ENCODE data around the gene ASB13. TPM values are rescaled to one million over a fixed set of nuclear protein-coding genes. Genes with fewer than 3 reads are reported as not detected.

The ASB13 gene
- total RNA-seq, 1 experiment from 2014 or later = 13.8 TPM

- Histone ChIP-seq H2BK20ac (ENCODE audit: low read depth, low read length, poor library complexity, severe bottlenecking) (no peak overlapping the region), H3K14ac (ENCODE audit: insufficient read depth, low read length) (no peak overlapping the region)
These were observed 52.8 kb downstream of the ASB13 start for GRCh38 chr10:5613481-5614154.

More at GRCh38 chr10:5613481-5614154, 52.8 kb downstream of the ASB13 start:
- H2BK15ac ChIP-seq (ENCODE audit: low read depth, low read length) = no peak overlapping the region
- H3K27ac ChIP-seq (ENCODE audit: insufficient read length, low read depth, low read length) = no peak overlapping the region
- peaks cover under 1 to 2% of the 10 kb centered on the region in 2 experiments; a peak in 3 of 4 replicates for H3K4me1 Mint-ChIP-seq
- no peak overlapping the region for H3K23ac ChIP-seq (ENCODE audit: insufficient read length, low read depth, low read length)
- H3K23me2 ChIP-seq (ENCODE audit: insufficient read length, low read depth, low read length, poor library complexity, severe bottlenecking) = no peaks in the 10 kb centered on the region
- H4K91ac ChIP-seq (ENCODE audit: insufficient read length, low read depth, low read length) = no peak overlapping the region
- H3K27ac Mint-ChIP-seq = peak overlapping the region in 1 of 3 experiments; percentile 79; a peak in 1 of 7 replicates
- no peak overlapping the region for H2BK5ac ChIP-seq (ENCODE audit: insufficient read length, low read length)
- H3K9ac ChIP-seq (ENCODE audit: extremely low read depth, insufficient read length, low read length) = no peak overlapping the region
- no peak overlapping the region for H3T11ph ChIP-seq (ENCODE audit: low read length)
- no peaks in the 10 kb centered on the region for H3K79me2 ChIP-seq (ENCODE audit: insufficient read depth, low read length)
- no peaks in the 10 kb centered on the region for H3K9me3 ChIP-seq (ENCODE audit: control insufficient read depth, low read depth, low read length)
- H3K4ac ChIP-seq (ENCODE audit: low read depth, low read length) = no peak overlapping the region
- no peak overlapping the region for H4K5ac ChIP-seq (ENCODE audit: insufficient read length, low read depth, low read length)
- H3K4me3 Mint-ChIP-seq = no peak overlapping the region
- no peak for DNase-seq
- no peaks in the 10 kb centered on the region for H3K9me3 Mint-ChIP-seq
- no peak overlapping the region for H2AK5ac ChIP-seq (ENCODE audit: insufficient read length, low read length)
- H2BK12ac ChIP-seq (ENCODE audit: insufficient read length, low read depth, low read length) = no peak overlapping the region
- no peak overlapping the region for H2AFZ ChIP-seq (ENCODE audit: low read length)
- WGBS (ENCODE audit: extremely low coverage, insufficient read length, low lambda C conversion rate) = no CpG with 5 or more reads among the region's 13 CpGs
- H3K56ac ChIP-seq (ENCODE audit: insufficient read length, low read depth, low read length) = no peak overlapping the region
- H3K27me3 Mint-ChIP-seq (ENCODE audit: low read depth) = peaks cover 6% of the 10 kb centered on the region
- H3K4me2 ChIP-seq (ENCODE audit: insufficient read depth, insufficient read length, low read length) = no peak overlapping the region
- H3K18ac ChIP-seq (ENCODE audit: insufficient read length, low read depth, low read length) = no peak overlapping the region
- no peaks in the 10 kb centered on the region for H3K36me3 Mint-ChIP-seq (ENCODE audit: insufficient read depth in 1 of 3, low read depth in 3 of 3)
- no peaks in the 10 kb centered on the region for H3K4me1 ChIP-seq (ENCODE audit: insufficient read depth, low read length)
- H3K27me3 ChIP-seq (ENCODE audit: insufficient read depth, low read length) = no peaks in the 10 kb centered on the region
- H3K79me1 ChIP-seq (ENCODE audit: insufficient read depth, low read depth, low read length, poor library complexity, severe bottlenecking) = no peaks in the 10 kb centered on the region
- no peaks in the 10 kb centered on the region for H4K20me1 ChIP-seq (ENCODE audit: control insufficient read depth, insufficient read depth, insufficient read length)
- H4K8ac ChIP-seq (replicated peaks; ENCODE audit: insufficient read length, low read depth, low read length) = no peak overlapping the region
- no peak overlapping the region for H2BK120ac ChIP-seq (ENCODE audit: low read depth, low read length, poor library complexity, severe bottlenecking)
- TF ChIP-seq CTCF (conservative IDR thresholded peaks at IDR 0.05) = no peak
